Measurements from ENCODE around the gene FSTL4. TPM values are rescaled to one million over a fixed set of nuclear protein-coding genes. Genes with fewer than 3 reads are reported as not detected.

FSTL4 gene
- 4.3 to 6.4 TPM (median 4.6 TPM) in 5 replicates for total RNA-seq (2022; extraction: Qiagen RNA extraction)

DNA sequence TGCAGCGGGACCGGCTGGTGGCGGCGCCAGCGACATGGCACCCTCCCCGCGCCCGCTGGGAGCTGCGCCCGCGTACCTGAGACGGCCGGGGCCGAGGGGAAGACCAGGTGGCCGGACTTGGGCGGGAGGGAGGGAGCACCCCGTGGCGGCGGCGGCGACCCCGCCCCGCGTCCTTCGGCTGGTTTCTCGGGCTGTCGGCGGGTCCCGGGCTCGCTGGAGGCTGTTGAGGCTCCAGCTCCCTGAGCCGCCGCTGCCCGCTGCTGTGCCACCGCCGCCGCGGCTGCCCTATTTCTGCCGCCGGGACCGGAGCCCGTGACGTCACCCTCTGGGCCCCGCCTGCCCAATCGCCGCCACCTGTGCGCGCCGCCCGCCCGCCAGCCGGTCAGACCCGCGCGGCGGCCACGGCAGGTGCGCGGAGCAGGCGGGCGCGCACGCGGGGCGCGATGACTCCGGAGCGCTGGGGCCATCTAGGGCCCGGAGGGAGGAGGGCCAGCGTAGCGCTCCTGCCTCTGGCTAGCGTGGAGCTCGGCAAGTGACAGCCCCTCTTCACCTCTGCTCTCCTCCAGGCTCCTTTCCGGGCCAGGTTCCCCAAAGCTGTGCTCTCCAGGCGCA is at the start of gene FSTL4:
FSTL4 (minus strand) TSS at position 293 of the 612 bp plus-strand sequence.

All from A549 treated with Hydrocortisone at 1 μM for 4 hours (cell line).